NCI-H1417 treated with DMSO at 0.1 percent for 48 hours (cell line): ENCODE measurements around the gene MATCAP1.

Source experiments
- DNase-seq: peaks from one replicate; lab custom pipeline; 2025; lab: John Stamatoyannopoulos, UW

Gene MATCAP1

DNA sequence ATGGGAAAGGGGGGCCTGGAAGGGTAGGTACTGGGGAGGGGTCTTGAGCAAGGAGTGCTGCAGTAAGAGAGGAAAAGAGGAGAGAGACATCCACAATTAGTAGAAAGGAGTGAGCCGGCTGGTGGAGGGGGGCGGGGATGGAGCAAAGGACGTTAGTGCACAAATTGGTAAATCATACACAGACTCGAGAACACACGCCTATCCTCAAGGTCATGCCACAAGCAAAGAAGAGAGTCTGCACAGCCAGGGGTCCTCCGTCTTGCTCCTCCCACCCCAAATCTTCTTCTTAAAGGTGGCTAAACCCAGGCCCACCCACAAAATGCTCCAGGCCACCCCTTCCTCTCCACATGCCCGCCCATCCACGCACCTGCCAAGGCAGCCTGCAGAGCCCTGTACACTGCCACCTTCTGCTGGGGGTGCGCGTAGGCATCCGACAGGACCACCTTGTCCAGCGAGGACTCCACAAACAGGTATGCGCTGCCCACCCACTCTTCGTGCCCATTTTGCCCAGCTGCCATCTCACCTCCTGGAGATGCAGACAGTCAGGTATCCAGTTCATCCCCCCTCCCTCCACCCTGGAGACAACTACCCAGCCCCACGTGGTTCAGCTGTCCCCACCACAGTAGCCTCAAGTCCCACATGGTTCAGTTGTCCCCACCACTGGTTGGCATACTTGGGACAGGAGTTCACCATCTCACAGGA is 27.5 kb downstream of the MATCAP1 start:
- DNase-seq: no peak

- no peak for DNase-seq
These were observed 28.2 kb downstream of the MATCAP1 start for GRCh38 chr16:67155295-67156142.

GRCh38 chr16:67154578-67155294 is 29.0 kb downstream of the MATCAP1 start:
- DNase-seq: no peak

GRCh38 chr16:67151431-67152097 is 32.2 kb downstream of the MATCAP1 start:
- DNase-seq: no peak

GRCh38 chr16:67150833-67151396 is 32.8 kb downstream of the MATCAP1 start, which contains the start of gene B3GNT9:
Gene B3GNT9 (minus strand): TSS chr16:67150998. CDS start chr16:67150485, 513 bp downstream.
- DNase-seq: no peak

DNA sequence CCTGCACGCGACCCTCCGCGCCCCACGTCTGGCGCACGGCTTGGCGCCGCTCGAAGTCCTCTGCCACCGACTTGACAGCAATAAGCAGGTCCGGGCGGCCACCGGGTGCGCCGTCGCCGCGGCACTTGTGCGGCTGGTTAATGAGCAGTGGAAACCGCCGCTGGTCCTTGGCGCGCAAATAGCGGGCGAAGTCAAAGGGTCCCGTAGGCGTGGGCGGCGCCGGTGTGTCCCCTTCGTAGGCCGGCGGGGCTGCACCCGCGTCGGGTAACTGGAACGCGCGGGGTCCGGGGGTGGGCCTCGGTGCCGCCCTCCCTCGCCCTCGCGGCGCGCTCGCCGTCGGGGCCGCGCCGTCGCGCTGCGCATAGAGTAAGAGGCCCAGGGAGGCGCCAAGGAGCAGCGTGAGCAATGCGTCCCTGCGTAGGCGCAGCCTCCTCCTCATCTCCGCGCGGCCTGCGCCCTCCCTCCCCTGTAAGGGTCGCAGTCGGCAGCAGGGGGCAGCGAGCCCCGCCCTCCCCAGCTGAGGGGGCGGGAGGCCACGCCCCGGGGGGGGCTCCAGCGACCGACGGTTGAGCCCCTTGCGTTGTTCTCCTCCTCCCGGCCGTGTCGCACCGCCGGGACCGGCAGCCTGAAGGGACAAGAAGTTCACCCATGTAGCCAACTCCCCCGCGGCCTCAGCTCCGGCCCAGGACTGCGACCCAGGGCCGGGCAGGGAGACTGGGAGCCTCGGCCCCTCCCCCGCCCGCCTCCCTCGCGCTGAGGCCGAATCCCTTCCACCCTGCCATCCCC is 33.5 kb downstream of the MATCAP1 start:
- DNase-seq: no peak

DNA sequence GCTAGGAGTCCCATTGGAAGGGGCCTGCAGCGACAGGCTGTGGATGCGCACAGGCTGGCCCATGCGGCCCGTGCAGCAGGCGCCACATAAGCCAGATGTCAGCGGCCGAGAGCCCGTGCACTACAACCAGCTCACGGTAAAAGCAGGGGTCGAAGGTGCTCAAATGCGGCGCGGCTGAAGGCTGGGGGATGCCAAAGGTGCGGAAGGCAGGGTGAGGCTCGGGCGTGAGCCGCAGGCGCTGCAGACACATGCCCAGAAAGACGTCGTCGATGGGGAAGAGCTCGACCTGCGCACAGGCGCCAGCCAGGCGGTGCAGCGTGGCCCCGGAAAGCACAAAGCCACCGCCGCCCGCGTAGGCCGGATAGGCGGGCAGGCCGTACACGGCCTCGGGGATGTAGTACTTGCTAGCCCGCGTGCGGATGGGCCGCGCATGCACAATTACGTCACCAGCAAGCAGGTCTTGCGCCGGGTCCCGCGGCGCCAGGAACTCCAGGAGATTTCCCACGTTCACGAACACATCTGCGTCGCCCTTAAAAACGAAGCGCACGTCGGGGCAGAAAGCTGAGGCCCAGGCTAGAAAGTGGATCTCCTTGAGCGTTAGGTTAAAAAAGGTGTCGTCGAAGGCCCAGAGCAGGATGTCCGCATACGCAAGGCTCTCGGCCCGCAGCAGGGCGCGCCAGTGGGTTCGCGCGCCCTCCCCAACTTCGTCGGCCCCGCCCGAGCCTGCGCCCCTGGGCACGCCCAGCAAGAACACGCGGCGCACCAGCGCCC is 34.3 kb downstream of the MATCAP1 start:
- no peak for DNase-seq

DNA sequence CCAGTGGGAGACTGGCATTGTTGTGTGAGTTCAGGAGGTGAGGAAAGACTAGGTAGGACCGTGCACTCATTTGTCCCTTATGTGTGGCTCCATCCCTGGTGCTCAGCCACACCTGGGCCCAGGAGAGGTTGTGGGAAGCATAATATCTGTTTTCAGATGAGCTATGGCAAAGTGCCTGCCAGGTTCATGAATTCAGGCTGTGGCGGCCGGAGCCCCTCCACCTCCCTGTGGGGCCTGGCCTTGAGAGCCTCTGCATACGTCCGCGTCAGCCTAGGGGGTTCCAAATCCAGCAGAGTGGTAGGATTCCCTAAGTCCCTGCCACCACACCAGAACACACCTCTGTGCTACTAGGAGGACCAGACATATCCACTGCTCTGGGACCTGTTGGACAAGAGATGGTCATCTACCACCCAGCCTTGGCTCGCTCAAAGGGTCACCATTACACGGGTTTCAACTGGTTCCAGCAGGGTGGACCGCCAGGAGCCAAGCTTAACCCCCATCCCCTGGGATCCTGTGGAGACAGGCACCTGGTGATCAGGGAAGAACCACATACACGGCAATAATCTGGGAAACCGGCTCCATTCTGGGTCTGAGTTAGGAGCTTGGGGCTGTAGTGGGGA is 35.0 kb downstream of the MATCAP1 start:
- DNase-seq: no peak

DNA sequence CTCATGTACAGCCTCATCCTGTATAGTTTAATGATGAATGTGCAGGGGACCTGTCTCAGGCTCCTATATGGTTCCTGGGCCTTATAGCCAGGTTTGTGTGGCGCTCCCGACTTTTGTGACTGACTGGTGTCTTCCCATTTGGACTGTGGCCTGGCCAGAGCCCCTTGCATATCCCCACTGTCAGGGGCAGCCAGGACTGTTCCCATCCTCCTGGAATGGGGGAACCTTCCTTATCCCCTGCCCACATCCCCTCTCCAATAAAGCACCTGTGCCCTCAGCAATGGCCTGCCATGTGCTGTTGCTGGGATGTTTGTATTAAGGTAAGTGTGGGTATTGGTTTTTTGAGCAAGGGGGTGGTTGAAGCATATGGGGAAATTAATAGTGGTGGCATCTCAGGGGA is 35.5 kb downstream of the MATCAP1 start:
- DNase-seq: no peak

GRCh38 chr16:67147437-67148140 is 36.2 kb downstream of the MATCAP1 start:
- DNase-seq: no peak

DNA sequence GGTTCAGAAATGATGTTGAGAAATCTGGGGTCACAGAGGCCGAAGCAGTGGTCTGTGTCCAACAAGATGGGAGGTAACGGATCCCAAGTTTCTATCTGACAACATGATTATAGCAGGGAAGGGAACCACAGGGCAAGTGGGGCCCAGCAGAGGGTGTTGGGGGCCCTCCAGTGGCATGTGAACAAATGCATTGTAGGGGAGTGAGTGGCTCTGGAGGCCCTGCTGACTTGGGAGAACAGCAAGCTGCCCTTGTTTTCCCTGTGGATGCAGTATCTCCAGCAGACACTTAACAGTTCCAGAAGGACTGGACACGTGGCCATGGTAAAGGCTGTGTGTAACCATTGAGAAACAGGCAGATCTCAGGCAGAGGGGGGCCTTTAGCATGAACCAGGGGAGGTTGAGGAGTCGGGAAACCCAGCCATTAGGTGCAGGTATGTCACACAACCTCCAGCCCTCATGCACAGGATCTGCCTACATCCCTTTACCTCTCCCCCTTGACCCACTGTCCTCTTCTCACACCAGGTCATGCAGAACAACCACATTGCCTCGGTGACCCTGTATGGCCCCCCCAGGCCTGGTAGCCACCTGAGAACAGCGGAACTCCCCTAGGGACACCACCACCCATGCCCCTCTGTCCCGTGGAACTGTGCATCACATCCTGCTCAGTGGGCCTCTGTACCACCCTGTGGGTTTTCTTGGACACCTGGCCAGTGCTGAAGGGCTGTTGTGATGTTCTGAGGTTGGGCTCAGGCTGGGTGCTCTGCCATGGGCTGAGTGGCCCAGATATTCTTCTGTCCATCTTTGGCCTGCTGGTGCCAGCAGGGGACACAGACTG is 37.0 kb downstream of the MATCAP1 start:
- no peak for DNase-seq

GRCh38 chr16:67145746-67146145 is 38.0 kb downstream of the MATCAP1 start:
- no peak for DNase-seq

GRCh38 chr16:67144943-67145342 is 38.8 kb downstream of the MATCAP1 start:
- DNase-seq: no peak

DNA sequence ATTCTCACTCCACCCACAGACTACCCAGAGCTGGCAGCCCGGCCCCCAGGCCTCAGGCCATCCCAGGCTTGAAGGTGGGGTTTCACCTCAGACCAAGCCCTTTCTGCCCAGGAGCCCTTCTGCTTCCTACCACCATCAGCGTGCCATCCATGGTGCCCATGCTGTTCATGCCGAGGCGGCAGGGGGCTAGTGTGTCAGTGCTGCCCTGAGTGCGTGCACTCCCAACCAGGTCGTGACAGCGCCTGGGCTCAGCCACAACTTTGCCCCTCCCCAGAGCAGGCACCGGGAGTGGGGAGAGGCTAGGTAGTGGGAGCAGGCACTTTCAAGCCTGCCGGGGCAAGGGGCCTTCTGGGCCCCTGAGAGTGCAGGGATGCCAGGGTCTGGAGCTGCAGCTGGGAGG is 41.4 kb downstream of the MATCAP1 start:
- no peak for DNase-seq

- DNase-seq: no peak
These were observed 42.4 kb downstream of the MATCAP1 start for GRCh38 chr16:67141391-67141790.

DNA sequence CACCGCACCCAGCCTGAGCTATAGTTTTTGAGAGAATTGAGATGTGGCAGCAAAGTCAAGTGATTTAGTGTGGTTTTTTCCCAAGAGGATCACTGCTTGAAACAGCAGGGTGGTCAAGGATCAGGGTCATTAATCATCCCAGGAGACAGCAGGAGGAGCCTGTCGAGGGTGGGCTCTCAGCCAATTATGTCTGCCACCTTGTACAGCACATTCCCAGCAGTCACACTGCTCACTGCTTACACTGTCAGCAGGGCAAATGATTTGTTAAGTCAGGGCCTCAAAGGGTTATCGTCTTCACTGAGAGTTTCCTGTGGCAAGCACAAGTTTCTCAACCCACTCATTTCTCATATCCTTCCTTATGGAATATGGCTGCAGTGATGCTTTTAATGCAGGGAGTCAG is 46.2 kb downstream of the MATCAP1 start:
- no peak for DNase-seq

- no peak for DNase-seq
These were observed 54.3 kb downstream of the MATCAP1 start for GRCh38 chr16:67129422-67129821.

DNA sequence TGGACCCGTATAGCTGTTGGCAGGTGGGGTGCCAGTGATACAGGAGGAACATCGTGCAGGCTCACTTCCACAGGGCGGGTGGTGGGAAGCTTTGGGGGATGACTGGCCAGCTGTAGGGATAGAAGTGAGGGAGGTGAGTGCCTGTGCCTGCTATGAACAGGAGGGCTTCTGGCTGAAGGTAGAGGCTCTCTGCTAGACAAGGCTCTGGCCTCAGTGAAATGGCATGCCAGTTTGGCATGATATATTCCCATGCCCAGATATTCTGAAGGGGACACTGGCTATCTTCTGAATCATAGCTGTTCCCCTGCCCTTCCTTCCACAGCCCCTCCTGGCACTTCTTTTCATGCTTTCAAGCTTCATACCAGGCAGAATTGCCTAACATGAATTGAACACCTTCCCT is 54.9 kb downstream of the MATCAP1 start:
- DNase-seq: no peak
